Measurements from ENCODE around the gene ZIC4.

DNA sequence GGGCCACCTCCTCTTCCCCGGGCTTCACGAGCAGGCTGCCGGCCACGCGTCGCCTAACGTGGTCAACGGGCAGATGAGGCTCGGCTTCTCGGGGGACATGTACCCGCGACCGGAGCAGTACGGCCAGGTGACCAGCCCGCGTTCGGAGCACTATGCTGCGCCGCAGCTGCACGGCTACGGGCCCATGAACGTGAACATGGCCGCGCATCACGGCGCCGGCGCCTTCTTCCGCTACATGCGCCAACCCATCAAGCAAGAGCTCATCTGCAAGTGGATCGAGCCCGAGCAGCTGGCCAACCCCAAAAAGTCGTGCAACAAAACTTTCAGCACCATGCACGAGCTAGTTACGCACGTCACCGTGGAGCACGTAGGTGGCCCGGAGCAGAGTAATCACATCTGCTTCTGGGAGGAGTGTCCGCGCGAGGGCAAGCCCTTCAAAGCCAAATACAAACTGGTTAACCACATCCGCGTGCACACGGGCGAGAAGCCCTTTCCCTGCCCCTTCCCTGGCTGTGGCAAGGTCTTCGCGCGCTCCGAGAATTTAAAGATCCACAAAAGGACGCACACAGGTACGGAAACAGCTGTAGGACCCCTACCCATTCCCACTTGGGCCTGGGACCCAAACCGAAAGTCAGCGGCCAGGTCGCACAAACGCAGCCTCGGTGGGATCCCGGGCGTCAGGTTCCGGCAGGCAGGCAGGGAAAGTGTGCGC, 4.3 kb upstream of the ZIC4 start:
- TF ChIP-seq POLR2A (IDR thresholded peaks at IDR 0.05) (no peak), POLR2AphosphoS5 (IDR thresholded peaks at IDR 0.05) (no peak)
- TF ChIP-seq, protein P1, sequence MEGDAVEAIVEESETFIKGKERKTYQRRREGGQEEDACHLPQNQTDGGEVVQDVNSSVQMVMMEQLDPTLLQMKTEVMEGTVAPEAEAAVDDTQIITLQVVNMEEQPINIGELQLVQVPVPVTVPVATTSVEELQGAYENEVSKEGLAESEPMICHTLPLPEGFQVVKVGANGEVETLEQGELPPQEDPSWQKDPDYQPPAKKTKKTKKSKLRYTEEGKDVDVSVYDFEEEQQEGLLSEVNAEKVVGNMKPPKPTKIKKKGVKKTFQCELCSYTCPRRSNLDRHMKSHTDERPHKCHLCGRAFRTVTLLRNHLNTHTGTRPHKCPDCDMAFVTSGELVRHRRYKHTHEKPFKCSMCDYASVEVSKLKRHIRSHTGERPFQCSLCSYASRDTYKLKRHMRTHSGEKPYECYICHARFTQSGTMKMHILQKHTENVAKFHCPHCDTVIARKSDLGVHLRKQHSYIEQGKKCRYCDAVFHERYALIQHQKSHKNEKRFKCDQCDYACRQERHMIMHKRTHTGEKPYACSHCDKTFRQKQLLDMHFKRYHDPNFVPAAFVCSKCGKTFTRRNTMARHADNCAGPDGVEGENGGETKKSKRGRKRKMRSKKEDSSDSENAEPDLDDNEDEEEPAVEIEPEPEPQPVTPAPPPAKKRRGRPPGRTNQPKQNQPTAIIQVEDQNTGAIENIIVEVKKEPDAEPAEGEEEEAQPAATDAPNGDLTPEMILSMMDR (IDR thresholded peaks at IDR 0.05) = no peak

Measured in prostate gland (tissue), 2 donors.